Non-pigmented ciliary epithelial cell (primary cell): ENCODE results near the gene CWC27.
"Not testable (repeated sequence)": the region's sequence is repeated elsewhere in the genome, so short reads cannot be mapped to it uniquely, and the experiment has no call there.

ENCODE experiments used
- DNase-seq: peaks from one replicate; pipeline ENCODE4 v3.0.0-alpha.2; 2010; ENCODE audit warnings: low read depth

CWC27 gene

DNA sequence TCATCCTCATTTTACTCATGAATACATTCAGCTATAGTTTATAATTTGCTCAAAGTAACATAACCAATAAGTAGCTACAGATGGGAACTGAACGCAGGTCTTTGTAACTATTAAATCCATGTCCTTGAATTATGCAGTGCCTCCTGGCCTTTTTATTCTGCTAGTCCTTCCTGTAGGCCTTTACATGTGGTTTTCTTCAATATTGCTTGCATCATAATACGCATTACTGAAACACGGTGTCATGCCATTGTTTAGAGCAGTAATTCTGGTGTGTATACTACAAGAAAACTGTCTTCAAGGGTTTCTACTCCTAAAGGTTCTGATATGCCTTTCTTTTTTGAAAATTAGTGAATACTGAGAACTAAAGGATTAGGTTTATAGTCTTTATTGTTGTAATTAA, 20.7 kb downstream of the CWC27 start:
- DNase-seq = peak; percentile 48

DNA sequence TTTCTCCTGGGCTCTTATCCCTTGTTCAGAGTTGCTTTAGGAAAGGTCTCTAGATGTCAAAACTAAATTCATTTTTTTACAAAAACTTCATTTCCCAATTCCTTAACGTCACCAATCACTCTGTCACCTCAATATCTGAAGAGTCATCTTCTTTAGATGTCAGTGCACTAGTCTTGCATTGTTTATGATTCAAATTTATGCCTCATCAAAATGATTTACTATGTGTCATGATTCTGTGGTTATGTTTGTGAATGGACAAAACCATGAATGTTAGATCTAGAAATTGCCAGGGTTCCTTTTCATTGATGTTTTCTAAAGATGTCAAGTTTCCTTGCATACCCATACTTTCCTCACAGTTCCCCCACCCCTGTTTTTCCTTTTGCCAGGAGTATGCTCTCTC, 21.5 kb downstream of the CWC27 start:
- no peak for DNase-seq

DNA sequence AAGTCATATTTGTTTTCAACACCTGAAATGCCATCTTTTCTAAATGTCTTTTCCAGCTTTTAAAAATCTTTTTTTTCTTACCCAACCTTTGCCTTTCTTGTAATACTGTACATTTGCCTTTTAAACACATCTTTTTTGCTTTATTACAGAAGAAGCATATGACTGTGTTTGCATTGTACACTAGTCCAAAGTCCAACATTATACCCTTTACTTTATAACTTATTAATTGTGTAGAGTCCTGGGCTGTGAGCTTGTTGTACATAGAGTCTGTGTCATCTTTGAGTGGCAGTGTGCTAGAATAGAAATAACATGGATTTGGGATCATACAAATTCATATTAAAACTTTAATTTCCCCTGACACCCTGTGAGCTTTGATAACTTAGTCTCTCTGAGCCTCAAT, 23.7 kb downstream of the CWC27 start:
- DNase-seq = no peak

DNA sequence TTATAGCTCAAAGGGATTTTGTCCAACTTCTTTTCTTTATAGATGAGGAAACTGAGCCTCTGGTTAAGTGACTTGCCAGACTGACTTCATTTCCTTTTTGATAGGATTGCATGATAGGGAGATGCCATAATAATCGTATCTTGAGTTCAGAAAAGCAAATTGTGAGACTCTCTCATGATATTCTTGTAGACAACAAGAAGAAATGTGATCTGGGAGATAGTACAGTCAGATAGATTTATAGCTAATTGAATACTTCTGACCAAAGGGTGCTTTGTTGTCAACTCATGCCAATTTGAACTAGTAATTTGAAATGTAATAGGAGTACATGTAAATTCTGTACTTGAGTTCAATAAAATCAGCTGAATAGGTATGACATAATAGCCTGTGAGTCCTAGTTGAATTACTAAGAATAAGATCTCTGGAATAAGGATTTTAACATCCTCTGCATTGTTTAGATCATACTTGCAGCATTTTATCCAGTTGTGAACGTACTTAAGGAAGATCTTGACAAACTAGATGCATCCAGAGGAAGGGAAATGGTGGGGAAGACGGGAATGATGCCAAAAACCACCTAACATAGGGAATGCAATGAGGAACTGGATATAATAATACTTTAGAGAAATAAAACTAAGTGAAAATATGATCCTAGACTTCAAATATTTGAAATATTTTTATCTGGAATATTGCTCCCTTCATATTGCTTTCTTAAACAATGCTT, 25.5 kb downstream of the CWC27 start:
- DNase-seq = no peak

DNA sequence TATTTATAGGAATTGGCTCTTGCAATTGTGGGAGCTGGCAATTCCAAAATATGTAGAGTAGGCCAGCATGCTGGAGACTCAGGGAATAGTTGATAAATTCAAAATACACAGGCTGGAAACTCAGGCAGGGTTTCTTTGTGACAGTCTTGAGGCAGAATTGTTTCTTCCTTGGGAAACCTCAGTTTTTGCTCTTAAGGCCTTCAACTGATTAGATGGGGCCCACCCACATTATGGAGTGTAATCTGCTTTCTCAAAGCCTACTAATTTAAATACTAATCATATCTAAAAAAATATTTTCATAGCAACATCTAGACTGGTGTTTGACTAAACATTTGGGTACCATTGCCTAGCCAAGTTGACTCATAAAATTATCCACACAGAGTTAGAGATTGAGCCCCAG, 27.6 kb downstream of the CWC27 start:
- no peak for DNase-seq

DNA sequence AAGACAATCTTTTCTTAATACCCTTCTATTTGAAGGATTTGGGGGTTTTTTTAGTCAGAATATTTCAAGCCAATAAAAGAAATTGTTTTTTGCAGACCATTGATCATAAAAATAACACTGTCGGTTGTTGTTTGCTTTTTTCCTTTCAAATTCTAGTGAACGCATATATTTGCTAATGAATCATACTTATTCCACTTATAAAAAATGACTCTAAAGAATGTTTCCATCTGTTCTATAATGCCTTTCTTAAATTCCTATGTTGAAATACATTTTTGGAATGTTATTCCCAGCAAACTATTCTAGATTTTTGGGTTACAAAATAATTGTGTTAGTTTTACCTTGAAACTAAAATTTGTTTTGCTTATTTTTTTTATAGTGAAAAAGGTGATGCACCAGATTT, 32.2 kb downstream of the CWC27 start:
- DNase-seq = no peak

DNA sequence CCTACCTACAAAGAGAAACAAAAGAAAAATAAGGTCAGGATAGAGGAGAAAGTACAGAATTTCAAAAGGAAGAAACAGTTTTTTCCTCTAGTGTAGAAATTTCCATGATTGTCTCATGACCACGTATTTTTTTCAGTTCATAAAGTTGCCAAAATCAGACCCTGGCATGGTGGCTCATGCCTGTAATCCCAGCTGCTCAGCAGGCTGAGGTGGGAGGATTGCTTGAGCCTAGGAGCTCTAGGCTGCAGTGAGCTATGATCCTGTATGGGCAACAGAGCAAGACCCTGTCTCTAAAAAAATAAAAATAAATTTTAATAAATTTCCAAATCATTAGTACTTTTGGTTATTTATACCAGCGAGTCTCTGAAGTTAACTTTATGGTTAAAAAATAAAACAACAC, 37.8 kb downstream of the CWC27 start:
- no peak for DNase-seq

DNA sequence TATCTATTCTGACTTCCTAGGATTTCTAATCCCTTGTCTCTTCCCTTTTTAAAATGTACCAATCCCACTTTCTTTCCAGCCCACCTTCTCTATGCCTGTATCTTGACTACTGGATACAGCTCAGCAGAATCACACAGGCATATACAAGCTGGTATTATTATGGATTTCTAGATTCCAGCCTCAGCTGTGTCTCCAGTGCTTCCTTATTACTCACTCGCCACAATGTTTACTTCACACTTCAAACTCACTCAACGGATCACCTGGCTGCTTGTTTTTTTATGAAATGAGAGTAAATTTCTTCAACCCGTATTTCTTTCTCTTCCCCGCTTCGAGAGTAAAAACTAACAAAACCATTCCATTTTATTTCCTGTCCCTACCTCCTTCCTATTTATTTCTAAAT, 38.8 kb downstream of the CWC27 start:
- DNase-seq = peak; percentile 42

DNA sequence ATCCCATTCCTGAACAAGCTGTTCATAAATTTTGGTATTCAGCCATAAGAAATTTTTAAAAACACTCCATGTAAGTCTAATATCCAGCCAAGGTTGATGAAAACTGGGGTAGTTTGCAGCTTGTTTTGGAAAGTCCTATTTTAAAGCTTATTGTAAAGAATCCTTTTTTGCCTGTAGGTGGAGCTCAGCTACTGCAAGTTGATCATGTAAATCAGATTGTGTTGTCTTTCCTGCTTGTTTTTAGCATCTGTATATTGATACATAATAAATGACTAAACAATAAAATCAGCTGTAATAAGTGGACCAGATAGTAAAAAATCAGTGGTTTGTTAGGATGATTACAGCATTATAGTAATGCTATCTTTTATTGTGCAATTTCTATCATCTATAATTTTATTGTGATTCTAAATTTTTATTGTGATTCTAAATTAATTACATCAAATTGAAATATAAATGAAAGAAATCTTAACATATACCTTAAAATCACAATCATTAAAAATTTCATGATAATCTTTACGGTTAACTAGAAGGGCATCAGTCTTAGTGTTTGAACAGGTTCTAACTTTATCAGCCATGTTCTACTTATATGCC, 42.4 kb downstream of the CWC27 start:
- peak; percentile 51 for DNase-seq

DNA sequence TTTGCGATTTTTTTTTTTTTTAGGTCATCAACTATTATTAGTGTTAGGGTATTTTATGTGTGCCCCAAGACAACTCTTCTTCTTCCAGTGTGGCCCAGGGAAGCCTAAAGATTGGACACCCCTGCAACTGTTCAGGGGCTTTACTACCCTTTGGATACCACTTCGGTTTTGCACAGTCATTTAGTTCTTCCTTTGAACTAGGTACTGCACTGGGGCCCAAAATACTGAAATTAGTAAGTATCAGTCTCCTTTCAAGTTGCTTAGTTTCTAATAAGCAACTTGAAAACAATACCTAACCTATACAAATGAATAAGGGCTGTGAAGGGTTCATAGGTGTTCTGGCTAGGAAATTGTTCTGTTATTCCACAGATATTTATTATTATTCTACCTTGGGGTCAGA, 45.3 kb downstream of the CWC27 start:
- DNase-seq = no peak

DNA sequence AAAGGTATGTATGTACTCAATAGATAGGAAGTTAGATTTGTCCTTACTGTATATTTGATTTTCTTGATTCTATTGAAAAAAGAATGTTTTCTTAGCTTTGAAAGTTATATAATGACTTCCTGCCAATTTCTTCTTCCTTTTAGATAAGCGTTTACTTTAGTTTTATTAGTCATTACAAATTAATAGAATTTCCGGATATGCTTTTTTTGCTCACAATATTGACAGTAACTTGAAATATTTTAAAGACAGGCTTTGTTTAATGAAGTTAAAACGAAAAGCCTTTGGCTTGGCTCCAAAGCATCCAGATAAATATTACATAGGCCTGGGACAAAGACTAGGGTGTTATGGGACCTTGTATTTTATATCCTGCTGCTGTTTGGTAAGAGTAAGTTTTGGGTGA, 49.5 kb downstream of the CWC27 start:
- no peak for DNase-seq

DNA sequence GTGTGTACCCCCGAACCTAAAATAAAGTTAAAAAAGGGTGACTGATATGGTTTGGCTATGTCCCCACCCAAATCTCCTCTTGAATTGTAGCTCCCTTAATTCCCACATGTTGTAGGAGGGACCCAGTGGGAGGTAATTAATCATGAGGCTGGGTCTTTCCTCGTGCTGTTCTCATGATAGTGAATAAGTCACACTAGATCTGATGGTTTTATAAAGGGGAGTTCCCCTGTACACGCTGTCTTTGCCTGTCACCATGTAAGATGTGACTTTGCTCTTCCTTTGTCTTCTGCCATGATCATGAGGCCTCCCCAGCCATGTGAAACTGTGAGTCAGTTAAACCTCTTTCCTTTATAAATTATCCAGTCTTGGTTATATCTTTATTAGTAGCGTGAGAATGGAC, 50.6 kb downstream of the CWC27 start:
- DNase-seq = not testable (repeated sequence)

DNA sequence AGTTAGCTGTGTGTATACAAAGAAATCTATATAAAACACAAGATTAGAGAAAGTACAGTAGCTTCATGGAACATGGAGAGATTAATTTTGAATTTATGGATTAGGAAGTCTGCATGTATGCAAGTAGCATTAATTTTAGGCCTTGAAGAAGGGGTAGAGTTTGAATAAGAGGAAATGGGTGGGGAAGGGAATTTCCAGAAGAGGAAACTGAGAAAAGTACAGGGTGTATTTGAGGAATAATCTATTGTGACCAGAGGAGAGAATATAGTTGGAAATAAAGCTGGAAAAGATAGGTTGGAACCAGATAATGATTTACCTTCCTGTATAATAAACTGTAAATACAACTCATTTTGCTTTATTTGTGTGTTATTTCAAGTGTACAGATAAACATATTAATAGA, 53.6 kb downstream of the CWC27 start:
- DNase-seq = no peak

DNA sequence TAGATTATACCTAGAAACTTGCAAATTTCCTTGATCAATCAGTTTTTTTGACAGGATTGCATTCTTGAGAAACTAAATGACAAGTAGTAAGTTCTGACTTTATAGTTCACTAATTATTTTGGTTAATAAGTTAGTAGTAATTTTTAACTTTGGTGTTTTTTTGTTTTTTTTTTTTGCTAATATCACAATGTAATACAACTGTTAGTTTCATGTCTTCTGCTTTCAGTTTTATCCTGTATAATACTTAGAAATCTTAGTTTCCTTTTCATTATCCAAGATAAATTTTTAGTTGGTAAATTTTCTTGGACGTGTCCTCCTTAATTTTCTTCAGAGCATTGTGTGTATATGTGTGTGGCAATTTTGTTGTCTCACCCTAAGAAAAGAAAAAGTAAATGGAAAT, 57.8 kb downstream of the CWC27 start:
- no peak for DNase-seq

DNA sequence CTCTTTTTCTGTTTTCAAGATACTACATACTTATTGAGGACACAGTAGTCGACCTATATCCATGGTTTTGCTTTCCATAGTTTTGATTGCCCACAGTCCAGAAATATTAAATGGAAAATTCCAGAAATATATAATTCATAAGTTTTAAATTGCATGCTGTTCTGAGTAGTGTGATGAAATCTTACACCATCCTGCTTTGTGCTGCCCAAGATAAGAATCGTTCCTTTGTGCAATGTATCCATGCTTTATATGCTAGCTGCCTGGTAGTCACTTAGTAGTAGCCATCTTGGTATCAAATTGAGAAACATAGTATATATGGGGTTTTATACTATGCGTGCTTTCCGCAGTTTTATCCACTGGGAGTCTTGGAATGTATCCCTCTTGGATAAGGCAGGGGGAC, 59.0 kb downstream of the CWC27 start:
- no peak for DNase-seq

DNA sequence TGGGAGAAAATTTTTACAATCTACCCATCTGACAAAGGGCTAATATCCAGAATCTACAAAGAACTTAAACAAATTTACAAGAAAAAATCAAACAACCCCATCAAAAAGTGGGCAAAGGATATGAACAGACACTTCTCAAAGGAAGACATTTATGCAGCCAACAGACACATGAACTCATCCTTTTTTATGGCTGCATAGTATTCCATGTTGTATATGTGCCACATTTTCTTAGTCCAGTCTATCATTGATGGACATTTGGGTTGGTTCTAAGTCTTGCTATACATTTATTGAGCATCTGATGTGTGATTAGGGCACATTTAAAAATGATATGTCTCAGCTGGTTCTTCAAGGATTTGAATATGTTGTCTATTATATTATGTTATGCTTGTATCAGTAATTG, 61.9 kb downstream of the CWC27 start:
- DNase-seq = not testable (repeated sequence)

DNA sequence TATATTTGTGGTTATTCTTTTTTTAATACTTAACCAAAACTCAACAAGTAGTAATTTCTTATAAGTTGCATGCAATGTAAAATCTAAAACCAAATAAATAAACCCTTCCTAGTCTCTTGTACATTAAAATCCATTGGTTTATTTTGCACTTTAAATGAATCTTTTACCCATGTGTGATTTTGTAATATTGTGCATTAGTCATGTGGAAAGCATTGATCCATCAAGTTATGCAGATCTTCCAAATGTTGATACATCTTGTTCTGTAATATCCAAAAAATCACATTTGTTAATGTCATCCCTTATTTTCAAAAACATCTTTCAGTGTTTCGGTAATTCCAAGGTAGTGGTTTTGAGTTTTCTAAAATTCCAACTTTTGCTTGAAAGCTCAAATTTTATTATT, 63.3 kb downstream of the CWC27 start:
- DNase-seq = no peak

DNA sequence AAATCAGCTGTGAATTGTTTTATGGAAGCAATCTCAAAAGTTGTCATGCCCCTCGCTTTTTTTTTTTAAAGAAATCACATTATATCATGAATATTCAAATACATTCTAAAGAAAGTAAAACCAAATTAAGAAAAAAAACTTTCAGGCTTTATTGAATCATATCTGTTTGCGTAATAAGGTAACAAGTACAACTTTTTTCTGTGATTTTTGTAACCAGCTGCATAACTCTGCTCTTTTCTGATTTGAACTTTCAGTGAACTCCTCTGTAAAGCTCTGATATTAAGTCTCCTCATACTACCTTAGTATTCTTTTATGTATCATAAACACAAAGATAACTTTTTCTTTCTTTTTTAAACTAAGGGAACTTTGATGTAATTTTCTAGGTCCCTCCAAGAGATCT, 65.3 kb downstream of the CWC27 start:
- DNase-seq = no peak

DNA sequence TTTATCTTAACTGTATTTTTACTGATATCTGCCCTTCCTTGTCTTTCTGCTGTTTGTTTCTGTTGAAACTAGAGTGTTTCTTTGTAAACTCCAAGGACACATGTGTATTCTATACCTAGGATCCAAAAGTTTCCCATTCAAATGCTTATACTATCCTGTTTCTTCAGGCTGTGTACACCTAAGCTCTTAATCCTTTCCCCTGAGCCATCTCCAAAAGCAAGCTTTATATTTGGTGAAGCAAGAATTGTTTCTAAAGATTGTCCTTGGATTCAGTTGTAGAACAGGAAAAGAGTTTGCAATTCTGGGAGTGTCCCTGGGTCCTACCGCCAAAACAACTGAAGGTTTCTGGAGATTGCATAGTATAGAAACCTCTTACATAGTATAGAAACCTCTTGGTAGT, 65.9 kb downstream of the CWC27 start:
- no peak for DNase-seq

DNA sequence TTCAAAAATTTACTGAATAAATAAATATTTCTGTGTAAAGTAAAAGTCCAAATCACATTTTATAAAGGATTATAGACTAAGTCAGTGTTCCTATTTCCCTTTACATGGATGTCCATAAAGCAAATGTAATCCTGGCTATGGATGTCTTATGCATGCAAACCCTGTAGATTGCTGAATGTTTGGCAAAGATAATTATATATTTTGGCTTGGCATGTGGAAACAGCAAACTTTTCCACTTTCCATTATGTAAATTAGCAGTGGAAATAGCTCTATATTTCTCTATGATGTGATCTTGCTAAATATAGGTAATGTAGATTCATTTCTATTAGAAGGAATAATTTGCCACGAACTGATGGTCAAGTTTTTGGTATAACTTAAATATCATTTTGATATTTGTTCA, 66.5 kb downstream of the CWC27 start:
- no peak for DNase-seq

DNA sequence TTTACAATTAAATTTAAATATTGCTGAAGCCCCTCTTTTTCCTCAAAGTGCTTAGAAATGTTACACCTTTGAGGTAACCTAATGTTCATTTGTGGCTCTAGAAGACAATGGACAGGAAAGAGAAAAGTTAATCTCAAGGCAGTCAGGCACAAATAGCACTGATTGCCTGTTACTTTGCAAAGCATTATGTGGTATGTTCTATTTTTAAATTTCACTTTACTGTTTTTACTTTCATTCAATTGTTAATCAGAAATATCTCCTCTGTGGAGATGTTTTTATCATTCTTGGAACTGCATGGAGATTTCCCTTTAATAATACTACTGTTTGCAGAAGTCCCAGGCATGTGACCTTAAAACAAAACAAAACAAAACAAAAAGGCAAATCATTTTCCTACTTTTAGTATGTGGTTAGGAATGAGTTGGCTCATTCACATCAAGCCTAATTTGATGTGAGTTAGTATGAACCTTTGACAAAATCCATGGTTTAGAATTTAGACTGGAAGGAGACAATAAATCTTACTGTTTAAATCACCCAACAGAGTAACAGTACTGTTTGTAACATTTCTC, 67.5 kb downstream of the CWC27 start:
- DNase-seq = no peak

DNA sequence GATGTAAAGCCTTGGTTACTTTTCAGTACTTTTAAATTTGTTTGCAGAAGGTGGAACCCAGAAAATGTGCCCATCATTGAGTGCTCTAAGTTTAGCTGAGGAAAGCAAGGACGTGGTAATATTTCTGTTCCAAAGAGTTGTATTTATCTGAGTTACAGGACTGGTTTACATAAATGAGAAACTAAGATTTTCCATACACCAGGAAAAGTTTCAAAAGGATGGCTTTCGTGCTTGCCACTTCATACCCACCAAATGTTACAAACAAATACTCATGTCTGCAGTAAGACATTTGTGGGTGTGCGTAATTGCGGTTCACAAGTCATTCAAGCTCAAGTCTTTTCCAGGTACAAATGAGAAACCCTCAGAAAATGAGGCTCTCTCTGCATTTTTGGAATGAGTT, 68.1 kb downstream of the CWC27 start:
- no peak for DNase-seq

DNA sequence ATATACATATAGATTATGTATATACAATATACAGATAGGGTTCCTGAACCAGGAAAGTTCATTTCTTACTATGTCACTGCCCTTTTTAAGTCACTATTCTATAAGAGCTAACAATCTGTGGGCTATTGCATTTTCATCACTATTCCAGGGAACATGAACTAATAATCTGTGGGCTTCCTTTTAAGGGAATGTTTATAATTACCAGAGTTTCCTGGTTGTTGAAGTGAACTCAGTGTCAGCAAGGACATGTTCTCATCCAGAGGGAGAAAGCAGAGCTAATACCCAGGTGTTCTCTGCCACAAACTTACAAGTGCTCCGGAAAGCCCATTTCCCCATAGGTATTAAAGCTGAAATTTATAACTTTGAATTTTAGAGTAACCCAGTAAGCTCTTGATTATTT, 69.6 kb downstream of the CWC27 start:
- DNase-seq = no peak

DNA sequence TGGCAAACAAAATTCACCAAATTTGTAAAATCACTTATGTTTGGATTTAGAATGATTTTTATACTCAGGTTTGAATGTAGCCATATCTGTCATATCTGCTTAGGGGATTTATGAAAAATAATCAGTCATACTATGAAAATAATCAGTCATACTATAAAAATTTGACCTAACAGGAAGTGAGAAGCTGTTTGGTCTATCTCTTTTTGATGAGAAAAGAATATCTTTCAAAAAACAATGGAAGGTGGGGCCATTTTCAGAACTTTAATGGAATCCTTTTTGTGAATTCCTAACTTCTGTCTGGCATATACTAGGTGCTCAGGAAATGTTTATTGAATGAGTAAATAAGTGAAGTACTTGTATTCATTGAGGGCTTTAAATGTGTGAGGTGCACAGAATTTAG, 70.1 kb downstream of the CWC27 start:
- no peak for DNase-seq
